ENCODE data around the gene SRPX. TPM values are rescaled to one million over a fixed set of nuclear protein-coding genes. Genes with fewer than 3 reads are reported as not detected.
A peak's percentile ranks its signal among the peaks of the same experiment; 100 is the strongest.

The SRPX gene
- total and polyA plus RNA-seq, 10 of the 15 experiments (the other 5 are each of a cell fraction or from before 2014, with no cell fraction given), result 0.05 to 0.79 (median 0.23) TPM; not detected in 1

DNA sequence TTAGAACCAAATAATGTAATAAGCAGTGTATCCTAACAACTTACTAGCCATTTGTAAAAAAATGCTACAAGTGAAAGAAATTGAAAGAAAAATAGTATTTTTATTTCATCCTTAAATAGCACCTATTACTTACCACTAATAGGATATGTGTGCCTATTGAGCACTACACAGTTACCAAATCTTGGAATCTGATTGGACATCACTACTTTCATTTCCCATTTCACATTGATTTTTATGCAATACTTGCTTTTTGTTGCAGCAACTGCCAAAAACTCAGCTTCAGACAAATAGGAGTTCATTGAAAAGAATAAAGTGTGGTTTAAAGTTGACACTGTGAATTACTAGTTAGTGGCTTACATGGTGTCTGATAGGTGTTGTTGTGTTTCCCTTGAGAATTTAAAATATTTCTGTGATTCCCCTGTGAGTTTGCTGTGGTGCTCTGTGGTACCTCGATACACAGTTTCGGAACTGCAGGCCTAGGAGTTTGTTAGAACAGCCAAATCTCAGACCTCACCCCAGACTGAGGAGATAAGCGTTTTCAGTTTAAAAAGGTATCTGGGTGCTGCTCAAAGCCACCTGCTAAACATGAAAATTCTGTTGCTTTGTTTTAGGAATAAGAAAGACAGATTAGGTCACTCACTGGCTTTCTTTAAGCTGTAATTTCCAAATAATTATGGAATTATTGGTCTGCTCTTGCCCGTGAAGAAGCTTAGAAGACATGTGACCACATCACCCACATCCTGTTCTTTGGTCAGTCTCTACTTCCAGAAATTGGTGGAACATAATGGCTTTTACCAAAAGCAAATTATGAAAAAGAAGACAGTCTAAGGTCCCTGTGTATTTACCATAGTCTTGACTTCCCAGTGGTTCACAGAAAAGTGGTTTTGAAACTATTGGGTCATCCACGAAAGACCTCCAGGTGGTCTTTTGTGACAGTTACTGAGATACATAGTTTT, 116.5 kb downstream of the SRPX start (continued):
- TF ChIP-seq, protein P1, sequence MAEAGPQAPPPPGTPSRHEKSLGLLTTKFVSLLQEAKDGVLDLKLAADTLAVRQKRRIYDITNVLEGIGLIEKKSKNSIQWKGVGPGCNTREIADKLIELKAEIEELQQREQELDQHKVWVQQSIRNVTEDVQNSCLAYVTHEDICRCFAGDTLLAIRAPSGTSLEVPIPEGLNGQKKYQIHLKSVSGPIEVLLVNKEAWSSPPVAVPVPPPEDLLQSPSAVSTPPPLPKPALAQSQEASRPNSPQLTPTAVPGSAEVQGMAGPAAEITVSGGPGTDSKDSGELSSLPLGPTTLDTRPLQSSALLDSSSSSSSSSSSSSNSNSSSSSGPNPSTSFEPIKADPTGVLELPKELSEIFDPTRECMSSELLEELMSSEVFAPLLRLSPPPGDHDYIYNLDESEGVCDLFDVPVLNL (IDR thresholded peaks at IDR 0.05; ENCODE audit: low read depth, low read length), result no peak
- TF ChIP-seq FOXM1 (IDR thresholded peaks at IDR 0.05; ENCODE audit: low read depth, low read length) (no peak), MEF2B (IDR thresholded peaks at IDR 0.05; ENCODE audit: partially characterized antibody, poor library complexity, severe bottlenecking) (peak; percentile 98), SMAD5 (IDR thresholded peaks at IDR 0.05; ENCODE audit: low read depth) (no peak), JUNB (IDR thresholded peaks at IDR 0.05) (no peak), RBBP5 (conservative IDR thresholded peaks at IDR 0.05) (no peak), EGR1 (IDR thresholded peaks at IDR 0.05; ENCODE audit: borderline replicate concordance in 1 of 2, low read depth in 2 of 2, low read length in 2 of 2) (no peak), FOXK2 (IDR thresholded peaks at IDR 0.05) (no peak), TBL1XR1 (IDR thresholded peaks at IDR 0.05; ENCODE audit: low read depth, low read length) (no peak), PAX5 (IDR thresholded peaks at IDR 0.05; ENCODE audit: borderline replicate concordance, low read depth, low read length) (no peak)
- TF ChIP-seq, protein P2, sequence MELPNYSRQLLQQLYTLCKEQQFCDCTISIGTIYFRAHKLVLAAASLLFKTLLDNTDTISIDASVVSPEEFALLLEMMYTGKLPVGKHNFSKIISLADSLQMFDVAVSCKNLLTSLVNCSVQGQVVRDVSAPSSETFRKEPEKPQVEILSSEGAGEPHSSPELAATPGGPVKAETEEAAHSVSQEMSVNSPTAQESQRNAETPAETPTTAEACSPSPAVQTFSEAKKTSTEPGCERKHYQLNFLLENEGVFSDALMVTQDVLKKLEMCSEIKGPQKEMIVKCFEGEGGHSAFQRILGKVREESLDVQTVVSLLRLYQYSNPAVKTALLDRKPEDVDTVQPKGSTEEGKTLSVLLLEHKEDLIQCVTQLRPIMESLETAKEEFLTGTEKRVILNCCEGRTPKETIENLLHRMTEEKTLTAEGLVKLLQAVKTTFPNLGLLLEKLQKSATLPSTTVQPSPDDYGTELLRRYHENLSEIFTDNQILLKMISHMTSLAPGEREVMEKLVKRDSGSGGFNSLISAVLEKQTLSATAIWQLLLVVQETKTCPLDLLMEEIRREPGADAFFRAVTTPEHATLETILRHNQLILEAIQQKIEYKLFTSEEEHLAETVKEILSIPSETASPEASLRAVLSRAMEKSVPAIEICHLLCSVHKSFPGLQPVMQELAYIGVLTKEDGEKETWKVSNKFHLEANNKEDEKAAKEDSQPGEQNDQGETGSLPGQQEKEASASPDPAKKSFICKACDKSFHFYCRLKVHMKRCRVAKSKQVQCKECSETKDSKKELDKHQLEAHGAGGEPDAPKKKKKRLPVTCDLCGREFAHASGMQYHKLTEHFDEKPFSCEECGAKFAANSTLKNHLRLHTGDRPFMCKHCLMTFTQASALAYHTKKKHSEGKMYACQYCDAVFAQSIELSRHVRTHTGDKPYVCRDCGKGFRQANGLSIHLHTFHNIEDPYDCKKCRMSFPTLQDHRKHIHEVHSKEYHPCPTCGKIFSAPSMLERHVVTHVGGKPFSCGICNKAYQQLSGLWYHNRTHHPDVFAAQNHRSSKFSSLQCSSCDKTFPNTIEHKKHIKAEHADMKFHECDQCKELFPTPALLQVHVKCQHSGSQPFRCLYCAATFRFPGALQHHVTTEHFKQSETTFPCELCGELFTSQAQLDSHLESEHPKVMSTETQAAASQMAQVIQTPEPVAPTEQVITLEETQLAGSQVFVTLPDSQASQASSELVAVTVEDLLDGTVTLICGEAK (IDR thresholded peaks at IDR 0.05; ENCODE audit: borderline replicate concordance), result no peak

All from GM12878 (cell line).